NOMO-1 (cell line): ENCODE results near the gene PRR7.
"Not testable (repeated sequence)": the region's sequence is repeated elsewhere in the genome, so short reads cannot be mapped to it uniquely, and the experiment has no call there.

ENCODE experiments used
- DNase-seq, 2 experiments: peaks; one replicate each; lab custom pipeline; 2025; ENCODE audit not compliant: unreplicated experiment in 2 of 2; lab: John Stamatoyannopoulos, UW

PRR7 gene

GRCh38 chr5:177479774-177480173, 33.2 kb downstream of the PRR7 start:
- DNase-seq = peak in 1 of 2 experiments; percentile 41

- DNase-seq = no peak
Measured at GRCh38 chr5:177482359-177482795, 35.8 kb downstream of the PRR7 start.

- no peak for DNase-seq
Measured at GRCh38 chr5:177483042-177483441, 36.4 kb downstream of the PRR7 start.

GRCh38 chr5:177483994-177484901, 37.6 kb downstream of the PRR7 start:
- no peak for DNase-seq

GRCh38 chr5:177484902-177485549, 38.4 kb downstream of the PRR7 start:
- no peak for DNase-seq

GRCh38 chr5:177485753-177486152, 39.1 kb downstream of the PRR7 start:
- not testable (repeated sequence) for DNase-seq

GRCh38 chr5:177486256-177486655, 39.6 kb downstream of the PRR7 start:
- no peak for DNase-seq

- no peak for DNase-seq
Measured at GRCh38 chr5:177487144-177487543, 40.5 kb downstream of the PRR7 start.

GRCh38 chr5:177487975-177488374, 41.4 kb downstream of the PRR7 start:
- no peak for DNase-seq

- no peak for DNase-seq
Measured at GRCh38 chr5:177489119-177489716, 42.6 kb downstream of the PRR7 start.

GRCh38 chr5:177490311-177490991, 43.8 kb downstream of the PRR7 start:
- no peak for DNase-seq

GRCh38 chr5:177490992-177491391, 44.4 kb downstream of the PRR7 start:
- DNase-seq = no peak

- no peak for DNase-seq
Measured at GRCh38 chr5:177491429-177491945, 44.9 kb downstream of the PRR7 start.

GRCh38 chr5:177491983-177492746, 45.6 kb downstream of the PRR7 start:
- DNase-seq = no peak

GRCh38 chr5:177492841-177493240, 46.2 kb downstream of the PRR7 start:
- DNase-seq = no peak

GRCh38 chr5:177493795-177494345, 47.3 kb downstream of the PRR7 start:
- DNase-seq = no peak

GRCh38 chr5:177494346-177495195, 48.0 kb downstream of the PRR7 start:
- peak; percentile 86 to 87 for DNase-seq

GRCh38 chr5:177495243-177496060, 48.8 kb downstream of the PRR7 start:
- DNase-seq = peak; percentile 15 to 55
